H9 (cell line): ENCODE measurements around the gene HEBP2. TPM values are rescaled to one million over a fixed set of nuclear protein-coding genes. Genes with fewer than 3 reads are reported as not detected.

Experiments
- DNase-seq: peaks from one replicate; pipeline ENCODE4 v3.0.0-alpha.2; 2017
- H2AFZ ChIP-seq: one replicate; pipeline ENCODE4 v1.6.1; 2013; ENCODE audit warnings: mild to moderate bottlenecking, low read length, control low read depth, moderate library complexity
- H2AK5ac ChIP-seq: 2 replicates; pipeline ENCODE4 v1.6.1; 2013; ENCODE audit warnings: low read length, control low read depth, mixed read lengths; ENCODE audit not compliant: insufficient read length
- H2BK120ac ChIP-seq: one replicate; pipeline ENCODE4 v1.6.1; 2013; ENCODE audit warnings: low read depth, mild to moderate bottlenecking, low read length, control low read depth, inconsistent platforms; ENCODE audit not compliant: poor library complexity, severe bottlenecking
- H2BK12ac ChIP-seq: 2 replicates; pipeline ENCODE4 v1.6.1; 2013; ENCODE audit warnings: low read length, control low read depth, mixed read lengths, low read depth; ENCODE audit not compliant: insufficient read length
- H2BK15ac ChIP-seq: 2 replicates; pipeline ENCODE4 v1.6.1; 2013; ENCODE audit warnings: low read depth, low read length, control low read depth
- H2BK20ac ChIP-seq: one replicate; pipeline ENCODE4 v1.6.1; 2013; ENCODE audit warnings: low read depth, mild to moderate bottlenecking, low read length, control low read depth, inconsistent platforms; ENCODE audit not compliant: poor library complexity, severe bottlenecking
- H2BK5ac ChIP-seq: 2 replicates; pipeline ENCODE4 v1.6.1; 2013; ENCODE audit warnings: low read length, control low read depth, mixed read lengths; ENCODE audit not compliant: insufficient read length
- H3K14ac ChIP-seq: 2 replicates; pipeline ENCODE4 v1.6.1; 2013; ENCODE audit warnings: low read length, control low read depth; ENCODE audit not compliant: insufficient read depth
- H3K18ac ChIP-seq: 2 replicates; pipeline ENCODE4 v1.6.1; 2013; ENCODE audit warnings: low read depth, mild to moderate bottlenecking, mixed read lengths, low read length, control low read depth; ENCODE audit not compliant: insufficient read length
- H3K23ac ChIP-seq: 2 replicates; pipeline ENCODE4 v1.6.1; 2013; ENCODE audit warnings: low read length, control low read depth, mixed read lengths, low read depth; ENCODE audit not compliant: insufficient read length
- H3K23me2 ChIP-seq: 2 replicates; pipeline ENCODE4 v1.6.1; 2013; ENCODE audit warnings: low read depth, mild to moderate bottlenecking, mixed read lengths, low read length, control low read depth; ENCODE audit not compliant: insufficient read length, poor library complexity, severe bottlenecking
- H3K27ac ChIP-seq: 2 replicates; pipeline ENCODE4 v1.5.1; 2013; ENCODE audit warnings: low read length, control low read depth, mixed read lengths, low read depth; ENCODE audit not compliant: insufficient read length
- H3K27me3 ChIP-seq: 2 replicates; pipeline ENCODE4 v1.6.1; 2013; ENCODE audit warnings: low read length, control low read depth, inconsistent platforms; ENCODE audit not compliant: insufficient read depth
- H3K4ac ChIP-seq: 2 replicates; pipeline ENCODE4 v1.6.1; 2013; ENCODE audit warnings: low read depth, mild to moderate bottlenecking, control low read depth, inconsistent platforms, low read length, moderate library complexity
- H3K4me1 ChIP-seq: 2 replicates; pipeline ENCODE4 v1.6.1; 2013; ENCODE audit warnings: low read length, control low read depth, inconsistent platforms; ENCODE audit not compliant: insufficient read depth
- H3K4me2 ChIP-seq: 2 replicates; pipeline ENCODE4 v1.6.1; 2013; ENCODE audit warnings: low read length, control low read depth, mixed read lengths; ENCODE audit not compliant: insufficient read length, insufficient read depth
- H3K56ac ChIP-seq: 2 replicates; pipeline ENCODE4 v1.6.1; 2013; ENCODE audit warnings: low read depth, mild to moderate bottlenecking, mixed read lengths, low read length, control low read depth; ENCODE audit not compliant: insufficient read length
- H3K79me1 ChIP-seq: 2 replicates; pipeline ENCODE4 v1.6.1; 2013; ENCODE audit warnings: low read depth, mild to moderate bottlenecking, moderate library complexity, low read length, control low read depth, inconsistent platforms; ENCODE audit not compliant: insufficient read depth, poor library complexity, severe bottlenecking
- H3K79me2 ChIP-seq: 2 replicates; pipeline ENCODE4 v1.6.1; 2013; ENCODE audit warnings: low read length, control low read depth, inconsistent platforms; ENCODE audit not compliant: insufficient read depth
- H3K9ac ChIP-seq: 2 replicates; pipeline ENCODE4 v1.6.1; 2013; ENCODE audit warnings: low read length, control low read depth, mixed read lengths; ENCODE audit not compliant: insufficient read length; ENCODE audit errors: extremely low read depth
- H3K9me3 ChIP-seq: one replicate; pipeline ENCODE4 v1.6.1; 2013; ENCODE audit warnings: low read depth, low read length, inconsistent platforms; ENCODE audit not compliant: control insufficient read depth
- H3T11ph ChIP-seq: one replicate; pipeline ENCODE4 v1.6.1; 2013; ENCODE audit warnings: mild to moderate bottlenecking, low read length, control low read depth, inconsistent platforms
- H4K20me1 ChIP-seq: one replicate; pipeline ENCODE4 v1.6.1; 2013; ENCODE audit not compliant: control insufficient read depth, insufficient read length, insufficient read depth
- H4K5ac ChIP-seq: 2 replicates; pipeline ENCODE4 v1.6.1; 2013; ENCODE audit warnings: low read depth, mild to moderate bottlenecking, mixed read lengths, low read length, control low read depth; ENCODE audit not compliant: insufficient read length
- H4K8ac ChIP-seq: replicated peaks from 2 replicates; pipeline ENCODE4 v1.6.1; 2013; ENCODE audit warnings: low read length, control low read depth, mixed read lengths, low read depth; ENCODE audit not compliant: insufficient read length
- H4K91ac ChIP-seq: 2 replicates; pipeline ENCODE4 v1.6.1; 2013; ENCODE audit warnings: low read depth, mild to moderate bottlenecking, moderate library complexity, mixed read lengths, low read length, control low read depth; ENCODE audit not compliant: insufficient read length
- H3K27ac Mint-ChIP-seq, 3 experiments: 2 replicates in 2 of 3; 3 replicates in 1 of 3; pipeline ENCODE4 v1.8.0; 2020 to 2021; ENCODE audit warnings: mixed read lengths in 3 of 3, mild to moderate bottlenecking in 1 of 3, moderate library complexity in 1 of 3
- H3K27me3 Mint-ChIP-seq: 2 replicates; pipeline ENCODE4 v1.8.0; 2021; ENCODE audit warnings: low read depth, mild to moderate bottlenecking, moderate library complexity, mixed read lengths
- H3K36me3 Mint-ChIP-seq, 3 experiments: 2 replicates in 2 of 3; 3 replicates in 1 of 3; pipeline ENCODE4 v1.8.0; 2020 to 2021; ENCODE audit warnings: low read depth in 3 of 3, mixed read lengths in 3 of 3; ENCODE audit not compliant: insufficient read depth in 1 of 3
- H3K4me1 Mint-ChIP-seq, 2 experiments: 2 replicates each; pipeline ENCODE4 v1.8.0; 2020; ENCODE audit warnings: mixed read lengths in 2 of 2
- H3K4me3 Mint-ChIP-seq, 2 experiments: 2 replicates in 1 of 2; 3 replicates in 1 of 2; pipeline ENCODE4 v1.8.0; 2020 to 2021; ENCODE audit warnings: mild to moderate bottlenecking in 2 of 2, mixed read lengths in 2 of 2, moderate library complexity in 1 of 2
- H3K9me3 Mint-ChIP-seq, 2 experiments: 2 replicates in 1 of 2; 3 replicates in 1 of 2; pipeline ENCODE4 v1.8.0; 2020; ENCODE audit warnings: mild to moderate bottlenecking in 2 of 2, mixed read lengths in 2 of 2, moderate library complexity in 1 of 2
- whole genome bisulfite sequencing: extraction: QIAGEN DNeasy Blood & Tissue Kit; methylation state at CpG from one replicate; pipeline ENCODE4 v1.1.7; 2013; ENCODE audit warnings: missing lambda C conversion rate, low lambda C conversion rate, mixed read lengths; ENCODE audit not compliant: insufficient read length; ENCODE audit errors: extremely low coverage; 5-methylcytosine and 5-hydroxymethylcytosine counted together
- total RNA-seq: library from RNA; stranded (reverse); gene quantifications from 2 replicates; pipeline ENCODE4 v1.2.1, GENCODE V29; 2021
- TF ChIP-seq, protein P1 (sequence below): fragments of 200-600 bp; sonication (generic); conservative IDR thresholded peaks from 3 replicates; pipeline ENCODE4 v1.8.0; 2021; ENCODE audit warnings: antibody characterized with exemption, mild to moderate bottlenecking

HEBP2 gene
- total RNA-seq, 1 experiment from 2014 or later: 57.8 TPM

DNA sequence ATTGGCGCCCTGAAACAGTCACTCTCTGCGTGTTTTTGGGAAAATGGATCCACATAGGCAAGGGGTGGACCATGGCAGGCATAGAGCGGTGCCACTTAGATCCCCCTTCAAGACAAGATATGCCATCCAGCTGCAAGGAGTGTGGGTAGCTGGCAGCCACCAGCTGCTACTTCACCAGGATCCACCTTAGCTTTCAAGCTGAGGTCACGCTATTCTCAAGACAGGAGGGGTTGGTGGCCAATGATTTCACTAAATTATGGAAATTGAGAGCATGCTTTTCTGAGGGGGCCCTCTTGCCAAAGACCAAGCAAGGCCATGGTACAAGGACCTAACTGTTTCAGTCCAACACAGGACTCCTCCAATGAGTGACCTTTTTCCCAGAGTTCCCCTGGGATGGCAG, 16.3 kb downstream of the HEBP2 start:
- Histone ChIP-seq H3K4me2 (no peak overlapping the region), H4K20me1 (no peaks in the 10 kb centered on the region), H4K8ac (no peak overlapping the region), H3K79me1 (no peaks in the 10 kb centered on the region), H3K18ac (no peak overlapping the region), H3T11ph (no peak overlapping the region), H3K14ac (no peak overlapping the region), H3K27me3 (no peaks in the 10 kb centered on the region), H4K5ac (no peak overlapping the region), H3K9ac (no peak overlapping the region), H4K91ac (no peak overlapping the region), H3K23ac (no peak overlapping the region), H3K27ac (no peak overlapping the region), H2AK5ac (no peak overlapping the region), H3K23me2 (no peaks in the 10 kb centered on the region), H3K79me2 (no peaks in the 10 kb centered on the region), H2AFZ (no peak overlapping the region), H3K4ac (no peak overlapping the region), H3K4me1 (no peaks in the 10 kb centered on the region), H3K9me3 (no peaks in the 10 kb centered on the region), H2BK5ac (no peak overlapping the region), H2BK15ac (no peak overlapping the region), H2BK120ac (no peak overlapping the region), H2BK12ac (no peak overlapping the region), H3K56ac (no peak overlapping the region), H2BK20ac (no peak overlapping the region)
- Mint-ChIP-seq H3K27ac (no peak overlapping the region), H3K9me3 (no peaks in the 10 kb centered on the region; a peak in 1 of 5 replicates), H3K27me3 (no peaks in the 10 kb centered on the region), H3K4me3 (no peak overlapping the region), H3K4me1 (no peaks in the 10 kb centered on the region; a peak in 1 of 4 replicates), H3K36me3 (peaks cover 19 to 47% (median 34%) of the 10 kb centered on the region in 3 experiments)
- TF ChIP-seq, protein P1, sequence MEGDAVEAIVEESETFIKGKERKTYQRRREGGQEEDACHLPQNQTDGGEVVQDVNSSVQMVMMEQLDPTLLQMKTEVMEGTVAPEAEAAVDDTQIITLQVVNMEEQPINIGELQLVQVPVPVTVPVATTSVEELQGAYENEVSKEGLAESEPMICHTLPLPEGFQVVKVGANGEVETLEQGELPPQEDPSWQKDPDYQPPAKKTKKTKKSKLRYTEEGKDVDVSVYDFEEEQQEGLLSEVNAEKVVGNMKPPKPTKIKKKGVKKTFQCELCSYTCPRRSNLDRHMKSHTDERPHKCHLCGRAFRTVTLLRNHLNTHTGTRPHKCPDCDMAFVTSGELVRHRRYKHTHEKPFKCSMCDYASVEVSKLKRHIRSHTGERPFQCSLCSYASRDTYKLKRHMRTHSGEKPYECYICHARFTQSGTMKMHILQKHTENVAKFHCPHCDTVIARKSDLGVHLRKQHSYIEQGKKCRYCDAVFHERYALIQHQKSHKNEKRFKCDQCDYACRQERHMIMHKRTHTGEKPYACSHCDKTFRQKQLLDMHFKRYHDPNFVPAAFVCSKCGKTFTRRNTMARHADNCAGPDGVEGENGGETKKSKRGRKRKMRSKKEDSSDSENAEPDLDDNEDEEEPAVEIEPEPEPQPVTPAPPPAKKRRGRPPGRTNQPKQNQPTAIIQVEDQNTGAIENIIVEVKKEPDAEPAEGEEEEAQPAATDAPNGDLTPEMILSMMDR: no peak
- WGBS: no CpG with 5 or more reads among the region's 4 CpGs
- no peak for DNase-seq
